ENCODE results near the gene IGLL5.

IGLL5 gene

GRCh38 chr22:22908495-22908861, 20.9 kb downstream of the IGLL5 start:
- TF ChIP-seq CTCF (conservative IDR thresholded peaks at IDR 0.05; ENCODE audit: low read length): no peak
- no peak for TF ChIP-seq EZH2phosphoT487 (IDR thresholded peaks at IDR 0.05; ENCODE audit: borderline replicate concordance)
- H3K4me2 ChIP-seq (ENCODE audit: low read depth, low read length, poor library complexity, severe bottlenecking): no peak overlapping the region
- no peaks in the 10 kb centered on the region for H4K20me1 ChIP-seq (ENCODE audit: insufficient read depth, low read length, poor library complexity, severe bottlenecking)
- H3K4me3 ChIP-seq (ENCODE audit: low read length, poor library complexity, severe bottlenecking): no peak overlapping the region
- no peaks in the 10 kb centered on the region for H3K9me3 ChIP-seq (ENCODE audit: insufficient read depth, low read depth, low read length)
- no peaks in the 10 kb centered on the region for H3K4me1 ChIP-seq (ENCODE audit: insufficient read depth, low read length, poor library complexity, severe bottlenecking)
- no peak overlapping the region for H2AFZ ChIP-seq (ENCODE audit: low read length)
- H3F3A ChIP-seq (ENCODE audit: low read depth): no peaks in the 10 kb centered on the region
- H3K27me3 ChIP-seq (ENCODE audit: insufficient read depth, low read length, poor library complexity, severe bottlenecking): no peaks in the 10 kb centered on the region
- no peaks in the 10 kb centered on the region for H3K79me2 ChIP-seq (ENCODE audit: insufficient read depth, low read length)
- H3K36me3 ChIP-seq (ENCODE audit: insufficient read depth, low read length): no peaks in the 10 kb centered on the region
- no peaks in the 10 kb centered on the region for H3K9me2 ChIP-seq (replicated peaks; ENCODE audit: low read depth, low read length)
- no peak overlapping the region for H3K9ac ChIP-seq (ENCODE audit: low read depth, low read length, poor library complexity, severe bottlenecking)

- H3F3A ChIP-seq (ENCODE audit: low read depth): no peaks in the 10 kb centered on the region
- no peaks in the 10 kb centered on the region for H3K9me2 ChIP-seq (replicated peaks; ENCODE audit: low read depth, low read length)
- no peak overlapping the region for H3K4me2 ChIP-seq (ENCODE audit: low read depth, low read length, poor library complexity, severe bottlenecking)
- H3K27me3 ChIP-seq (ENCODE audit: insufficient read depth, low read length, poor library complexity, severe bottlenecking): no peaks in the 10 kb centered on the region
- H3K9ac ChIP-seq (ENCODE audit: low read depth, low read length, poor library complexity, severe bottlenecking): no peak overlapping the region
- H2AFZ ChIP-seq (ENCODE audit: low read length): no peak overlapping the region
- TF ChIP-seq EZH2phosphoT487 (IDR thresholded peaks at IDR 0.05; ENCODE audit: borderline replicate concordance) (no peak), CTCF (conservative IDR thresholded peaks at IDR 0.05; ENCODE audit: low read length) (no peak)
- no peak overlapping the region for H3K4me3 ChIP-seq (ENCODE audit: low read length, poor library complexity, severe bottlenecking)
- H3K9me3 ChIP-seq (ENCODE audit: insufficient read depth, low read depth, low read length): no peaks in the 10 kb centered on the region
- H3K36me3 ChIP-seq (ENCODE audit: insufficient read depth, low read length): no peaks in the 10 kb centered on the region
- no peaks in the 10 kb centered on the region for H3K4me1 ChIP-seq (ENCODE audit: insufficient read depth, low read length, poor library complexity, severe bottlenecking)
- H4K20me1 ChIP-seq (ENCODE audit: insufficient read depth, low read length, poor library complexity, severe bottlenecking): no peaks in the 10 kb centered on the region
- H3K79me2 ChIP-seq (ENCODE audit: insufficient read depth, low read length): no peaks in the 10 kb centered on the region
Observed at GRCh38 chr22:22908941-22909604, 21.5 kb downstream of the IGLL5 start.

GRCh38 chr22:22909605-22910271, 22.1 kb downstream of the IGLL5 start:
- Histone ChIP-seq H3K36me3 (ENCODE audit: insufficient read depth, low read length) (no peaks in the 10 kb centered on the region), H3K9me2 (replicated peaks; ENCODE audit: low read depth, low read length) (no peaks in the 10 kb centered on the region), H3K27me3 (ENCODE audit: insufficient read depth, low read length, poor library complexity, severe bottlenecking) (no peaks in the 10 kb centered on the region), H3F3A (ENCODE audit: low read depth) (no peaks in the 10 kb centered on the region), H3K4me1 (ENCODE audit: insufficient read depth, low read length, poor library complexity, severe bottlenecking) (no peaks in the 10 kb centered on the region), H3K79me2 (ENCODE audit: insufficient read depth, low read length) (no peaks in the 10 kb centered on the region), H3K9me3 (ENCODE audit: insufficient read depth, low read depth, low read length) (no peaks in the 10 kb centered on the region), H3K4me2 (ENCODE audit: low read depth, low read length, poor library complexity, severe bottlenecking) (no peak overlapping the region), H4K20me1 (ENCODE audit: insufficient read depth, low read length, poor library complexity, severe bottlenecking) (no peaks in the 10 kb centered on the region), H3K9ac (ENCODE audit: low read depth, low read length, poor library complexity, severe bottlenecking) (no peak overlapping the region), H2AFZ (ENCODE audit: low read length) (no peak overlapping the region), H3K4me3 (ENCODE audit: low read length, poor library complexity, severe bottlenecking) (no peak overlapping the region)
- TF ChIP-seq EZH2phosphoT487 (IDR thresholded peaks at IDR 0.05; ENCODE audit: borderline replicate concordance) (no peak), CTCF (conservative IDR thresholded peaks at IDR 0.05; ENCODE audit: low read length) (no peak)
